GM12873 (cell line): ENCODE measurements around the gene SLC34A1.

ENCODE experiments used
- TF ChIP-seq, protein P1 (sequence below): IDR thresholded peaks from 2 replicates; pipeline ENCODE4 v1.5.1; 2012; ENCODE audit warnings: low read depth, mild to moderate bottlenecking, moderate library complexity, low read length, control low read depth; ENCODE audit not compliant: insufficient read depth; ENCODE audit errors: missing control alignments

SLC34A1 gene

DNA sequence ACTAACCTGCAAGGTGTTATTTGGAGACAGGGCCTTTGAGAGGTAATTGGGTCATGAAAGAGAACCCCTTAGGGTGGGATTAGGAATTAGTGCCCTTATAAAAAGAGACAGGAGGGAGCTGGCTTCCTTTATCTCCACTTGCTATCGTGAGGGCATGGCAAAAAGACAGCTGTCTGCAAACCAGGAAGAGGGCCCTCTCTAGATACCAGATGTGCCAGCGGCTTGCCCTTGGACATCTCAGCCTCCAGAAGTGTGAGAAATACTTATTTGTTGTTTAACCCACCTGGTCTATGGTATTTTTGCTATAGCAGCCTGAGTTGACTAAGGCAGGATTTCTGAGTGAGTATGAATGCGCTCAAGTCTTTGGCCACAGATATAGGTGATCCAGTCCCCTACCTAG, 27.5 kb upstream of the SLC34A1 start:
- TF ChIP-seq, protein P1, sequence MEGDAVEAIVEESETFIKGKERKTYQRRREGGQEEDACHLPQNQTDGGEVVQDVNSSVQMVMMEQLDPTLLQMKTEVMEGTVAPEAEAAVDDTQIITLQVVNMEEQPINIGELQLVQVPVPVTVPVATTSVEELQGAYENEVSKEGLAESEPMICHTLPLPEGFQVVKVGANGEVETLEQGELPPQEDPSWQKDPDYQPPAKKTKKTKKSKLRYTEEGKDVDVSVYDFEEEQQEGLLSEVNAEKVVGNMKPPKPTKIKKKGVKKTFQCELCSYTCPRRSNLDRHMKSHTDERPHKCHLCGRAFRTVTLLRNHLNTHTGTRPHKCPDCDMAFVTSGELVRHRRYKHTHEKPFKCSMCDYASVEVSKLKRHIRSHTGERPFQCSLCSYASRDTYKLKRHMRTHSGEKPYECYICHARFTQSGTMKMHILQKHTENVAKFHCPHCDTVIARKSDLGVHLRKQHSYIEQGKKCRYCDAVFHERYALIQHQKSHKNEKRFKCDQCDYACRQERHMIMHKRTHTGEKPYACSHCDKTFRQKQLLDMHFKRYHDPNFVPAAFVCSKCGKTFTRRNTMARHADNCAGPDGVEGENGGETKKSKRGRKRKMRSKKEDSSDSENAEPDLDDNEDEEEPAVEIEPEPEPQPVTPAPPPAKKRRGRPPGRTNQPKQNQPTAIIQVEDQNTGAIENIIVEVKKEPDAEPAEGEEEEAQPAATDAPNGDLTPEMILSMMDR: no peak

DNA sequence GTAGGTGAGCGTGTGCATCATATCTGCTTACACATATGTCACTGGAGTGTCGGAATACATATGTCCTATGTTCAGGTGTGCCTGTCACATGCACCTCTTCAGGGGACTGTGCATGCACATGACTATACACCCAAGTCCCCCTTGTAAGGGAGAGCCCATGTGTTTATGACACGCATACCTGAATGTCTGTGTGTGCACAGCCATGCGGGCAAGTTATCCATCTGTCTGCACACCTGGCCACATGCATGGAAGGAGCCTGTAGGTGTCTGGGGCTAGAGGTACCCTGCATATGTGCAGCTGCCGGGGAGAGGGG, 27.1 kb upstream of the SLC34A1 start:
- TF ChIP-seq, protein P1: no peak

DNA sequence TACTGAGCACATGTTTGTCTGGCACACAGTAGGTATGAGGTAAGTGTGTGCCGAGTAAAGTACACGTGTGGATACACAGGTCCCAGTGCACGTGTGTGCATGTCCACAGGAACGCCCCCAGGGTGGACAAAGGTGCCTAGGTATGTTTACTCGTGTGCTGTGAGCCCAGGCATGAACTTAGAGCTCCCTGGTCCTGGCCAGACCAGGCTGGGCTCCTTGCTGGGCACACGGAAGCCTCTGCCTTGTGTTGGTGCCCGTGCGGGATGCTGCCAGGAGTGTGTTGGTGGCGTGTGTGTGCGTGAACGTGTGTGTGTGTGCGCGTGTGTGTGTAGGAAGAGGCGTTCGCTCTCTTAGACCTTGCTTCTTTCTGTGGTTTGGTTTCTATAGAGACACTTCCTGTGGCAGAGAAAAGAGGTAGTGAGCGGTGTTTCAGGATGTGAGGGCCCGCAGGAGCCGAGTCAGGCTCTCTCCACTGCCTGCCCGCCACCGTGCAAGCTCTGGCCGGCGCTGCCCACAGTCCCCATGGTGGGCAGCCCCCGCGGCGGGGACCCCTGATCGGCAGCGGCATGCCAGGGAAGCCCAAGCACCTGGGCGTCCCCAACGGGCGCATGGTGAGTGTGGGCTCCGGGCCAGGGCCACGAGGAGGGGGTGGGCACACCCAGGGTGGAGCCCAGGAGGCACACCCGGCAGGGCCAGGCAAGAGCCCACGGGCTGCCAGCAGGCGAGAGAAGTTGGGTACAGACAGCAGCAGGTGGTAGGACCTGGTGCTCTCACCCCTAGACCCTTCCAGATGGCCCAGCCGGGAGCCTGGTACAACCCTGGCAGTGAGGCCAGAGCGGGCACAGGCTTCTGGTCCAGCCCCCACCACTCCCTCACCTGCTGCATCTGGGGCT, 26.5 kb upstream of the SLC34A1 start, which contains the start of gene RGS14:
RGS14 (plus strand) TSS at position 466 of the 893 bp plus-strand sequence; CDS start at position 567, 101 bp downstream.
- TF ChIP-seq, protein P1: no peak

DNA sequence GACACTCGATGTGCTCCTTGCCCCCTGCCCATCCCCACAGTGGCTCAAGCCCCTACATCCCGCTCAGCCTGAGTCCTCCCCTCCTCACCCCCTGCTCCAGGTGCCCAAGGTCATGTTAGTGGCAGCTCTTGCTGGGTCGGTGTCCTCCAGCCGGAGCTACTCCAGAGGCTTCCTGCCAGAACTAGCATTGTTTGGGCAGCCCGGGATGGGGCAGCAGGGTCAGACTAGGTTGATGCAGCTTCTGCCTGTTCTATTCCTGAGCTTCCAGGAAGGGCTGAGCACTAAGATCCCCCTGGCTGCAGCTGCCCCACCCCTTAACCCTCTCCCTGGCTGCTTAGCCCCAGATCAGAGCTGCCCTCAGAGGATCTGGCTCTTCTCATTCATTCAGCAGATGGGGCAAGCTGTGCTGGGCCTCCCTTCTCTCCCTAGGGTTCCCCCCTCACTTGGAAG, 25.8 kb upstream of the SLC34A1 start:
- TF ChIP-seq, protein P1: no peak

DNA sequence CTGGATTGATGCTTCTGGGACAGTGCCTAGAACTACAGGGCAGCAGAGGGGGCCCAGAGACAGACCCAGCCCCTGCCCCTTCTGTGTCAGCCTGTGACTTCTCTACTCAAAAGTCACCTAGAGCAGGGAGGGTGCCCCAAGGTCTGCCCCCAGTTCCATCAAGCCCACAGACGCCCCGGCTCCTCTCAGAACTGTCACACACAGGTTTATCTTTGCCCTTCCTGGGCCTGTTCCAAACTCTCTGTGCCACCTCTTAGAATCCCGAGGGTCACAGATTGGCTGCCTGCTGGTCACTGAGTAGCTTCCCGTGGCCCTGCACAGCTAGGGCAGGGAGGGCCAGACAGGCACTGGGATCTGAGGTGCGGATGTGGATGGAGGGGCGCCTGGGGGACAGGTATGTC, 24.8 kb upstream of the SLC34A1 start:
- TF ChIP-seq, protein P1: no peak

DNA sequence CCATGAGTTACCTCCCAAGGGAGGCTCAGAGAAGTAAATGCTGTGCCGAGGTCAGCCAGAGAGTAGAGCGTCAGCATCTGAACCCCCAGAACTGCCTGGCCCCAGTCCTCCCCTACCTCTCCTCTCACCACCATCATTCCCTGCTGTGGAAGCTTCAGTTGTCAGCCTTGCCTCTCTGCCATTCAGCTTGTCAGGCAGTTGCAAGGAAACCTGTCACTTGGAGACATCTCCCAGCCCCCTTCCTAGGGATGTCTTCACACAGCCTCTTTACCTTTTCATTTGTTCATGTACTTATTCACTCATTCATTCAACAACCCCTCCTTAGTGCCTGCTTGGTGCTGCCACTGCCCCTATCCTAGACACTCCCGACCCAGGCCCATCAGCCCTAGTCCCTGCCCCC, 24.4 kb upstream of the SLC34A1 start:
- TF ChIP-seq, protein P1: no peak

DNA sequence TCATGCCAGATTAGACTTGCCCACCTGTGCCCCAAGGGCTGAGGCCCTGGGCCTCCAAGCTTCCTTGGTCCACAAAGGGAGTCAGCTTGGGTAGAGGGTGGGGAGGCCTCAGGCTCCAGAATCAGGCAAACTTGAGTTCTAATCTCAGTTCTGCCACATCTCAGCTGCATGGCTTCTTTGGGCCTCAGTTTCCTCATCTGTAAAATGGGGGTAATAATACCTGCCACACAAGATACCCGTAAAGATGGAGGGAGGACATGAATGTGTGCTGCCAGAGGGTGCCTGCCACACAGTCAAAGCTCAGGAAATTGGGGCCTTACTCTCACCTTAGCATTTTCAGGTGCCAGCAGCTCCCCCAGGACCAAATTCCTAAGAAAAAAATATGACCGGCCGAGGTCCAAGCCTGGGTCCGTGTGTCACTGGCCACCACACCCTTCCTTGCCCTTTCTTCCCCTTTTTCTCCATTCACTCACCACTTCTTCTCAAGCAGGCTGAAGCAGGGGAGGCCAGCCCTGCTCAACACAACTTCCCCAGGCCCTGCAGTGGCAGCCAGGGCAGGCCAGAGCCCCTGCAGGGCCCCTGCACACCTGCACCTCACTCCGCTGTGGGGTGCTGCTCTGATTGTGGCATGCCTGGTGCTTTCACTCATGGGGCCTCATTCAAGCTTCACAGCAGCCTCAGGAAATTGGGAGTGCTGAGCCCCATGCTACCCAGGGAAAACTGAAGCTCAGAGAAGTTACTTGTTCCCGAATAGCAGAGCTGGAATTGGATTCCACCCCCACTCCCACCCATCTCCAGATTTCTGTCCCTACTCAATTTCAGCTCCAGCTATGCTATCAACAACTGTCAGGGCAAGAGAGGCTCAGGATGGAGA, 22.6 kb upstream of the SLC34A1 start:
- TF ChIP-seq, protein P1: peak; percentile 40
